ENCODE data around the gene OR8I2.
"Not testable (repeated sequence)": the region's sequence is repeated elsewhere in the genome, so short reads cannot be mapped to it uniquely, and the experiment has no call there.

OR8I2 gene

GRCh38 chr11:56093008-56093407 lies at the start of gene OR8I2:
Gene OR8I2, plus strand, starts transcription at chr11:56093308. Its CDS starts 0 bp downstream, at chr11:56093308.
- Histone ChIP-seq H3K4me3 (ENCODE audit: low read depth in 1 of 2, low read length in 1 of 2) (no peak within 1 kb of the TSS), H3K4me1 (ENCODE audit: control insufficient read depth in 1 of 2, insufficient read depth in 1 of 2, low read depth in 1 of 2, low read length in 1 of 2) (no peaks in the 10 kb centered on the region), H3K9me3 (no peaks in the 10 kb centered on the region), H3K27ac (no peak within 1 kb of the TSS), H3K36me3 (no peaks in the 10 kb centered on the region), H3K27me3 (no peaks in the 10 kb centered on the region)
- TF ChIP-seq, protein P1, sequence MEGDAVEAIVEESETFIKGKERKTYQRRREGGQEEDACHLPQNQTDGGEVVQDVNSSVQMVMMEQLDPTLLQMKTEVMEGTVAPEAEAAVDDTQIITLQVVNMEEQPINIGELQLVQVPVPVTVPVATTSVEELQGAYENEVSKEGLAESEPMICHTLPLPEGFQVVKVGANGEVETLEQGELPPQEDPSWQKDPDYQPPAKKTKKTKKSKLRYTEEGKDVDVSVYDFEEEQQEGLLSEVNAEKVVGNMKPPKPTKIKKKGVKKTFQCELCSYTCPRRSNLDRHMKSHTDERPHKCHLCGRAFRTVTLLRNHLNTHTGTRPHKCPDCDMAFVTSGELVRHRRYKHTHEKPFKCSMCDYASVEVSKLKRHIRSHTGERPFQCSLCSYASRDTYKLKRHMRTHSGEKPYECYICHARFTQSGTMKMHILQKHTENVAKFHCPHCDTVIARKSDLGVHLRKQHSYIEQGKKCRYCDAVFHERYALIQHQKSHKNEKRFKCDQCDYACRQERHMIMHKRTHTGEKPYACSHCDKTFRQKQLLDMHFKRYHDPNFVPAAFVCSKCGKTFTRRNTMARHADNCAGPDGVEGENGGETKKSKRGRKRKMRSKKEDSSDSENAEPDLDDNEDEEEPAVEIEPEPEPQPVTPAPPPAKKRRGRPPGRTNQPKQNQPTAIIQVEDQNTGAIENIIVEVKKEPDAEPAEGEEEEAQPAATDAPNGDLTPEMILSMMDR (IDR thresholded peaks at IDR 0.05), result no peak

- TF ChIP-seq, protein P1 (IDR thresholded peaks at IDR 0.05), result no peak
- Histone ChIP-seq H3K27ac (no peak overlapping the region), H3K27me3 (no peaks in the 10 kb centered on the region), H3K4me1 (ENCODE audit: control insufficient read depth in 1 of 2, insufficient read depth in 1 of 2, low read depth in 1 of 2, low read length in 1 of 2) (no peaks in the 10 kb centered on the region), H3K4me3 (ENCODE audit: low read depth in 1 of 2, low read length in 1 of 2) (no peak overlapping the region), H3K36me3 (no peaks in the 10 kb centered on the region), H3K9me3 (no peaks in the 10 kb centered on the region)
Observed at GRCh38 chr11:56045538-56045937, 47.6 kb upstream of the OR8I2 start.

DNA sequence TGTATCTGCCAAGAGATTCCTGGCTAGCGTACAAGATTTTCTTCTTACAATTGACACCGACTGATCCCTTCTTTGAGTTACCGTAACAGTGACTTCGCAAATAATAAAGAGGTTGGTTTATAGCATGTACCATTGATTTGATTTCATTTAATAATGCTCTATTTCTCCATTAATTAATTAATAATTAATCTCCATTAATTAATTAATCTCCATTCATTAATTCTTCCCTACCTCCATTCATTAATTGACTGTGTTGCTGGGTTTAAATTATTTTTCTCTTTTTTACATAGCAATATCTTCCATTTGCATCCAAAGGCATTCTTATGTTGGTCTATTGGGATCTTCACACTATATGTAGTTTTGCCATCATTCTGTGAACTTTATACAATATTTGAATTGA lies 44.6 kb upstream of the OR8I2 start:
- Histone ChIP-seq H3K27ac (no peak overlapping the region), H3K4me3 (ENCODE audit: low read depth in 1 of 2, low read length in 1 of 2) (no peak overlapping the region), H3K4me1 (ENCODE audit: control insufficient read depth in 1 of 2, insufficient read depth in 1 of 2, low read depth in 1 of 2, low read length in 1 of 2) (no peaks in the 10 kb centered on the region), H3K36me3 (no peaks in the 10 kb centered on the region), H3K27me3 (no peaks in the 10 kb centered on the region), H3K9me3 (no peaks in the 10 kb centered on the region)
- TF ChIP-seq, protein P1 (IDR thresholded peaks at IDR 0.05), result no peak

GRCh38 chr11:56049487-56049886 lies 43.6 kb upstream of the OR8I2 start:
- H3K4me1 ChIP-seq (ENCODE audit: control insufficient read depth in 1 of 2, insufficient read depth in 1 of 2, low read depth in 1 of 2, low read length in 1 of 2), result no peaks in the 10 kb centered on the region
- TF ChIP-seq, protein P1 (IDR thresholded peaks at IDR 0.05), result no peak
- no peak overlapping the region for H3K27ac ChIP-seq
- H3K9me3 ChIP-seq, result no peaks in the 10 kb centered on the region
- H3K36me3 ChIP-seq, result no peaks in the 10 kb centered on the region
- H3K4me3 ChIP-seq (ENCODE audit: low read depth in 1 of 2, low read length in 1 of 2), result no peak overlapping the region
- no peaks in the 10 kb centered on the region for H3K27me3 ChIP-seq

- not testable (repeated sequence) for H3K4me1 ChIP-seq (ENCODE audit: control insufficient read depth in 1 of 2, insufficient read depth in 1 of 2, low read depth in 1 of 2, low read length in 1 of 2); H3K9me3 ChIP-seq; H3K36me3 ChIP-seq; H3K27me3 ChIP-seq; H3K4me3 ChIP-seq (ENCODE audit: low read depth in 1 of 2, low read length in 1 of 2); H3K27ac ChIP-seq
Observed at GRCh38 chr11:56056366-56056765, 36.7 kb upstream of the OR8I2 start.

- H3K36me3 ChIP-seq; H3K9me3 ChIP-seq; H3K27me3 ChIP-seq; H3K27ac ChIP-seq; H3K4me3 ChIP-seq (ENCODE audit: low read depth in 1 of 2, low read length in 1 of 2); H3K4me1 ChIP-seq (ENCODE audit: control insufficient read depth in 1 of 2, insufficient read depth in 1 of 2, low read depth in 1 of 2, low read length in 1 of 2): not testable (repeated sequence)
Observed at GRCh38 chr11:56057661-56058237, 35.4 kb upstream of the OR8I2 start.

DNA sequence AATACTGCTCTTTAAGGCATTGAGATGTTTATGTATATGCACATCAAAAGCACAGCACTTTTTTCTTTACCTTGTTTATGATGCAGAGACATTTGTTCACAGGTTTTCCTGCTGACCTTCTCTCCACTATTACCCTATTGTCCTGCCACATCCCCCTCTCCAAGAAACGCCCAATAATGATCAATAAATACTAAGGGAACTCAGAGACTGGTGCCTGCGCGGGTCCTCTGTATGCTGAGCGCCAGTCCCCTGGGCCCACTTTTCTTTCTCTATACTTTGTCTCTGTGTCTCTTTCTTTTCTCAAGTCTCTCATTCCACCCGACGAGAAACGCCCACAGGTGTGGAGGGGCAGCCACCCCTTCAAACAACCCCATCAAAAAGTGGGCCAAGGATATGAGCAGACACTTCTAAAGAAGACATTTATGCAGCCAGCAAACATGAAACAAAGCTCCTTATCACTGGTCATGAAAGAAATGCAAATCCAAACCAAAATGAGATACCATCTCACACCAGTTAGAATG lies 34.8 kb upstream of the OR8I2 start:
- not testable (repeated sequence) for H3K4me3 ChIP-seq (ENCODE audit: low read depth in 1 of 2, low read length in 1 of 2); H3K27ac ChIP-seq; H3K4me1 ChIP-seq (ENCODE audit: control insufficient read depth in 1 of 2, insufficient read depth in 1 of 2, low read depth in 1 of 2, low read length in 1 of 2)

More for the DNA sequence above, 34.8 kb upstream of the OR8I2 start:
- H3K9me3 ChIP-seq, H3K36me3 ChIP-seq, H3K27me3 ChIP-seq: not testable (repeated sequence)

Measured in neutrophil (primary cell).